DLD1 (cell line): Measurements from ENCODE around the gene TUBB1.

Experiments used
- in situ Hi-C: cut with HindIII; loops from 2 replicates; pipeline ENCODE4 v1.10.0; 2017; ENCODE audit warnings: low sequenced_read_pairs

TUBB1 gene

DNA sequence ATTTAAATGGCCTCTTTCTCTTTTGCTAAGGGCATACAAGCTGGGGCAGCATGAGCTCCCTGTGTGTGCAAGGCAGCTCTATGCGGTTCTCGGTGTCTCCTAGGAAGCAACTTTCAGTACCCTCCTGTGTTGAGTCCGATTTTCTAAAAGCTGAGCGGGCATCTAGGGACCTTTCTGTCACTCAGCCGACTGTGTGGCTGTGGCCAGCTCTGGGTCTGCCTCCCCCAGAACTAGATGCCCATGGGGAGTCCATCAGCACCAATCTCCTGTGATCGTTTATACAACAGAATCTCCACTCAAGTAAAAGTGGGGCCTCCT lies 30.7 kb upstream of the TUBB1 start:
- in situ Hi-C loops: no loop called here

DNA sequence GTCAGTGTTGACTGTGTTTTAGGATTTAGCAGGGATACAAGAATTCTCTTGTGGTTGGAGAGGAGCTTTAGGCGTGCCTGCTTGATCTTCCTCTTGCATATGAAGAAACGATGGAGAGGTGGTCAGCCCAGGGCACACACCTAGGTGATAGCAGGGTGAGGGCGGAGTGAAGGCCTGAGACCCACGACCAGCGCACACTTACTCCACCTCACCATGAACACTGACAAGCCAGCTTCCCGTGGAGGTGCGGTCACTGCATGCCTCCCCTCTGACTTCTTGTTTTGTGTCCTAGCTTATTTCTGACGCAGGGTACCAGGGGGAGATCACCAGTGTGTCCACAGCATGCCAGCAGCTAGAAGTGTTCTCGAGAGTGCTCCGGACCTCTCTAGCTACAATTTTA lies 30.0 kb upstream of the TUBB1 start:
- in situ Hi-C loops: no loop called here

DNA sequence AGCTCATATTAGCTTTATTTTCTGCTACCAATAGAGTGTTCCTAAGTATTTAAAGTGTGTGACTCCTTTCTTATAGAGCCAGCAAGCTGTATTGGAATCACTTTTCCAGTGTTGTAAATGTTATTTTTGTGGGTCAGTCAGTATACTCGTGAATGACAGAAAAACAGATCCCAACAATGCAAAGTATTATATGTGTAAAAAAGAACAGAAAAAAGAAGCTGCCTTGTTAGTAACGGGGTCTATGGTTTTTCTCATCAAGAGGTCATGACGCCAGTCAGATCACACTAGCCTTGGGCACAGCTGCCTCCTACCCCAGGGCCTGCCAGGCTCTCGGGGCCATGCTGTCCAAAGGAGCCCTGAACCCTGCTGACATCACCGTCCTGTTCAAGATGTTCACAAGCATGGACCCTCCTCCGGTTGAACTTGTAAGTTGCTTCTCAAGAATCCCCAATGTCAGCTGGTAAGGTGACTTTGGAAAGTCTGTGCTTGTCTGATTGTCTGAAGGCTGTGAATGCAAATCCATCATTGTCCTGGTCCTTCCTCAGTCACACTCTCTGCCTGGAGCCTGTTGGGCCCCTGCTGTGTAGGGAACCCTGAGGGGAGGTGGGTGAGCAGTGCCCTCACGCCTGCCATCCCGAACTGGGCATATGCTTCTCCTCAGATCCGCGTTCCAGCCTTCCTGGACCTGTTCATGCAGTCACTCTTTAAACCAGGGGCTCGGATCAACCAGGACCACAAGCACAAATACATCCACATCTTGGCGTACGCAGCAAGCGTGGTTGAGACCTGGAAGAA lies 28.4 kb upstream of the TUBB1 start:
- in situ Hi-C loops: no loop called here

DNA sequence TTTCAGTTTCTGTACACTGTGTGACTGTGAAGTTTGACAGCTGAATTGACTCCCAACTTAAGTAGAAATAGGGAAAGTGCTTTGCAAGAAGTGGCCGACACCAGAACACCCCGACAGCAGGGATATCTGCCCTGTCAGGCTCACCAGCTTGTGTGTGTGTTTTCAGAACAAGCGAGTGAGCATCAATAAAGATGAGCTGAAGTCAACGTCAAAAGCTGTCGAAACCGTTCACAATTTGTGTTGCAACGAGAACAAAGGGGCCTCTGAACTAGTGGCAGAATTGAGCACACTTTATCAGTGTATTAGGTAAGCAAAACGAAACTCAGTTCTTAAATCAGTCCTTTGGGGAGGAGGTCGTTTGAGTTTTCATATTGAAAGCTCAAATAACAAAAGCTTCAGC lies 27.5 kb upstream of the TUBB1 start:
- in situ Hi-C loops: no loop called here

DNA sequence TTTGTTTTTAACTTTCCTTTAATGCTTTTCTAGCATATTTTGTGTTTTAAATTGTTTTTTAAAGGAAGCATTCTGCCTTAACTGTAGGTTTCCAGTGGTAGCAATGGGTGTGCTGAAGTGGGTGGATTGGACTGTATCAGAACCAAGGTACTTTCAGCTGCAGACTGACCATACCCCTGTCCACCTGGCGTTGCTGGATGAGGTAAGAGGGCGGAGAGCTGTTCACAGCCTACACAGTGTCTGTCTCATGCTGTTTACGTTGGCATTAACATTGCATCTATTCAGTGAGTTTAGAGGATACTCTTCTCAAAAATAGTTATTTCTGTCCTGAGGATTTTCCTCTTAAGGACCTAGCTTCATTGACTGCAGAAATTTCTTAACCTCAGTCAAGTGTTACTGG lies 26.3 kb upstream of the TUBB1 start:
- in situ Hi-C loops: no loop called here

DNA sequence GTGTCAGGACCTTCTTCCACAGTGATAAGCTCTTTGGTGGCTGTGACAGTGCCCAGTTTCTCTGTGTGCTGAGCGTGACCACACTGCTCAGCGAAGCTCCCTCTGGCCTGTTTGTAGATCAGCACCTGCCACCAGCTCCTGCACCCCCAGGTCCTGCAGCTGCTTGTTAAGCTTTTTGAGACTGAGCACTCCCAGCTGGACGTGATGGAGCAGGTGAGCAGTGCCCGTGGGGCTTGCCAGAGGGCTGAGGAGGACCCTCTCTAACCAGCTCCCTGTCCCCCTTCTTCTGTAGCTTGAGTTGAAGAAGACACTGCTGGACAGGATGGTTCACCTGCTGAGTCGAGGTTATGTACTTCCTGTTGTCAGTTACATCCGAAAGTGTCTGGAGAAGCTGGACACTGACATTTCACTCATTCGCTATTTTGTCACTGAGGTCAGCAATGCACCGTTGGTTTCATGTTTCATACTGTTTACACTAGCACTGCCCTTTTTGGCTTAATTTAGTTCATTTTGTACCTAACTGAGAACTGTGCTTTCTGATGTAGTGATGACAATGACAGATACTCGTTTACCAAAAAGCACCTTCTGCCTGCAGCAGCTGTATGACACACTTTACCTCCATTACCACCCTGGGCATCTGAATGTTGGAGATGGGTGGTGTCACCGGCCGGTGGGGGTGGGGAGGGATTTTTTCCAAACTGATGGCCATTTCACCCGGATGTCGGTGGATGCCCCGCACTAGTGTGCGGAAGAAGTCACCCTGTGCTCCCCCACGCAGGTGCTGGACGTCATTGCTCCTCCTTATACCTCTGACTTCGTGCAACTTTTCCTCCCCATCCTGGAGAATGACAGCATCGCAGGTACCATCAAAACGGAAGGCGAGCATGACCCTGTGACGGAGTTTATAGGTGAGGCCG lies 25.6 kb upstream of the TUBB1 start:
- in situ Hi-C loops: no loop called here

DNA sequence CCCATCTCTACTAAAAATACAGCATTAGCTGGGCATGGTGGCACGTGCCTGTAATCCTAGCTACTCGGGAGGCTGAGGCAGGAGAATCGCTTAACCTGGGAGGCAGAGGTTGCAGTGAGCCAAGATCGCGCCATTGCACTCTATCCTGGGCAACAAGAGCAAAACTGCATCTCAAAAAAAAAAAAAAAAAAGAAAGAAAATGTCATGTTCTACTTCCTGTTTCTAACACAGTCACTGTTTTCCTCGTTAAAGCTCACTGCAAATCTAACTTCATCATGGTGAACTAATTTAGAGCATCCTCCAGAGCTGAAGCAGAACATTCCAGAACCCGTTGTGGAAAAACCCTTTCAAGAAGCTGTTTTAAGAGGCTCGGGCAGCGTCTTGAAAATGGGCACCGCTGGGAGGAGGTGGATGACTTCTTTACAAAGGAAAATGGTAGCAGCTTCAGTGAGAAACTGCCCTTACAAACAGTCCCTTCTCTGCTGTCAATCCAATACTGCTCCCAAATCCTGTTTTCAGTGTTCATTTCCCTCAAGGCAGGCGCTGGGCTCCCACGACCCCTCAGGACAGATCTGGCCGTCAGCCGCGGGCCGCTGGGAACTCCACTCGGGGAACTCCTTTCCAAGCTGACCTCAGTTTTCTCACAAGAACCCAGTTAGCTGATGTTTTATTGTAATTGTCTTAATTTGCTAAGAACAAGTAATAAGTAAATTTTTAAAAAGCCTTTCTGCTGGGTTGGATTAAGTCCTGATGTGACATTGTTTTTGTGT lies 24.7 kb upstream of the TUBB1 start:
- in situ Hi-C loops: no loop called here

DNA sequence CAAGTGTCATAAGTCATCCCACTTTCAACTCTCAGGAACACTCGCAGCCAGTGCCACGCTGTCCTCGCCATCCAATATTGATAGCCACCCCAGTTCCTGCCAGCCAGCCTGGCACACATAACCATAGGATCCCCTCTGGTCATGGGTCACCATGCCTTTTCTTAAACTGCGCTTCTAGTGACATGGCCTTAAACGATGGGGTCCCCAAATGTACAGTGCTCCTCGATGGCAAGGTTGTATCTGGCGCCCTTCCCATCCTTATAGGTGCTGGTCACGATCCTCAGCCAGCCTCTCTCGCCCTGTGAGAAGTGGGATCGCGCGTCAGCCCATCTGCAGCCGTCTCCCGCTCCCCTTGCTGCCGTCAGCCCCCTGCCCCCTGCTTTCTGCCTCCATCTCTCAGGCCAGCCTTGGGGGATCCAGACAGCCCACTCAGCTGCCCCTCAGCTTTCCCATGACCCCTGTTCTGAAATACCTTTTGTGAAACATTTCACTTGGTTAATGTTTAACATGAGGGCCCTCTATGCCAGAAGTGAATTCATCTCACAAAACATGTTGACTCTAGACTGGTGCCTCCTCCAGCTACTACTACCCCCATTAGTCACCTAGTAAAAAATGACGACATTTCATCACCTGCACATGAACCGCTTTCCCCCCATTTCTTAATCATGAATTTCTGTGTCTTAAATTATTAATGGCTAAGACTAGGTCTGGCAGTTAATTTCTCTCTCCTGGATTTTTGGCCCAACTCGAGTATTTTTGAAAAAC lies 23.6 kb upstream of the TUBB1 start:
- in situ Hi-C loops: no loop called here

DNA sequence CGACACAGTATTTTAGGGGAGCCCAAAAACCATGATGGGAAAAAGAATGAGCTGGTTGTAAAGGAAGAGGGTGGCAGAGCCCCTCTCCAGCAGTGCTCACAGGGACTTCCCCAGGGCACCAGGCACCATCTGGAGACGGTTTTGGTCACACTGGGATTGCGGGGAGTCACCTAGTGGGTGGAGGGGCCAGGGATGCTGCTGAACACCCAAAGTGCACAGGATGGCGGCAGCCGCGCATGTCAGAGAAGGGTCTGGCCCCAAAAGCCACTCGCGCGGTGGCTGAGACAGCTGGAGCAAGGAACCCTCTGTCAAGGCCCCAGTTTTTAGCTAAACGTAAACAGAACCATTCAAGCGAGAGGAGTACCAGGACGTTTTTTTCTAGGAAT lies 23.0 kb upstream of the TUBB1 start:
- in situ Hi-C loops: no loop called here

DNA sequence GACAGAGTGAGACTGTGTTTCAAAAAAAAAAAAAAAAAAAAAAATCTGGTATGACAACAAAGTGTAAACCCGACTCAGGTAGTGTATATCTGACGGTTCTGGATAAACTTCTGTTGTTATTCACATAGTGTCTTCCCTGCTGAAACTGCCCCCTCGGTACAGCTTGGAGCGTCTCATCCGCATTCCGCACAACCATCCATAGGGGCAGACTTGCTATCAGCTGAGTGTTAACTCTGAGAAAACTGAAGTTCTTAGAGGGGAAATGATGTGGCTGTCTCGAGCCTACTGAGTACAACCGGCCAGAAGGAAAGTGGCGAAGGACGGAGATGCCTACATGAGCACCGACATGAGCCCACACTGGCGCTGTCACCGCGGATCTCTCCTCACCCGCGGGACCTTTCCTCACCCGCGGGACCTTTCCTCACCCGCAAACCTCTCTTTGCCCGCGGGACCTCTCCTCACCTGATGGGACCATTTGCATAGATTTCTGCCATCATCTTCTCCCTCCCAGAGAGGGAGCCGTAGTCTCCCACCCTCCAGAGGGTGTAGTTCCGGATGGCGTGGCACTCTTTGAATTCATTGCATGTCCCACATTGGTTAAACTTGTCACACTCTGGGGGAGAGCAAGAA lies 22.0 kb upstream of the TUBB1 start:
- in situ Hi-C loops: no loop called here

DNA sequence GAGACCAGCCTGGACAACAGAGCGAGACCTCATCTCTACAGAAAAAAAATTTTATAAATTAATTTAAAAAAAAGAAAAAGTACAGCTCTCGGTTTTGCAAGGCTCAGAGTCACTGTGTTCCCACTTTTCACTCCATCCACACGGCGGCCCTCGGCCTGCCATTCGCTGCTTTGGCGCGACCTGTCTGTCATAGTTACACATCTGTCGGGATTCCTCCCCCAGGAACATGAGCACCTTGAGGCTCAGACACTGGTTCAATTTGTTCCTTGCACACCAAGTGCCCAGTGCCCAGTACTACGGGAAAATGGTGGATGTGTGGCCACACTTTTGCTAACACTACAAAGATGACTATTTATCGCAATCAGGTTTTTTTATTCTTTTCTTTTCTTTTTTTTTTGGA lies 20.6 kb upstream of the TUBB1 start:
- in situ Hi-C loops: no loop called here

DNA sequence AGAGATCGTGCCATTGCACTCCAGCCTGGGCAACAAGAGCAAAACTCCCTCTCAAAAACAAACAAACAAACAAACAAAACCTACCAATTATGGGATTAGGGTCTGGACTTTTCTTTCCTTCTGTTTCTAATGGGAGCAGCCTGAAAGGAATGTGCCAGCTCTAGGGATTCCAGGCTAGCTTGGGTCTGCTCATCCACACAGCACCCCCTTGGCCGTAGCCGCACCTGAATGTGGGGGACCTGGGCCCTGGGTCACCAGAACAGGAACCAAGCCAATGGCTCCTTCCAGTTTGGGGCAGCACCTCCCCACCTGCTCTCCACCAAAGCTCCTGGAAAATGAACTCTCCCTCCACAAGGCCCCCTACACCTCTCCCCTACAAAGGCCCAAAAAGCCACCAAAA lies 18.9 kb upstream of the TUBB1 start:
- in situ Hi-C loops: no loop called here

DNA sequence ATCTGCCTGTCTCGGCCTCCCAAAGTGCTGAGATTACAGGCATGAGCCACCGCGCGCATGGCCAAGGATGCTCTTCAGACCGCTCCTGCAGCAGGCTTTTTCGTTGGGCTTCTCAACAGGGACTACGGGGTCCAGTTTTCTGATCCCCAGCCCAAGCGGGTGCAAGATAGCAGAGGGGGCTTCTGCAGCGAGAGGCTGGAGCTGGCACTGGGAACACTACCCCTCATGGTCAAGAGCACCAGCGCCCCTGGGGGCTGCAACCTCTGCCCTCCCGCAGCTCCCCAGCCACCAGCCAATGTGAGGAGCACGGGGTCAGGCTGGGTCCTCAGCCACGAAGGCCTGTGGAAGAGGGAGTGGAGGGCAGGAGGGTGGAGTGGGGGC lies 18.2 kb upstream of the TUBB1 start:
- in situ Hi-C loops: no loop called here

DNA sequence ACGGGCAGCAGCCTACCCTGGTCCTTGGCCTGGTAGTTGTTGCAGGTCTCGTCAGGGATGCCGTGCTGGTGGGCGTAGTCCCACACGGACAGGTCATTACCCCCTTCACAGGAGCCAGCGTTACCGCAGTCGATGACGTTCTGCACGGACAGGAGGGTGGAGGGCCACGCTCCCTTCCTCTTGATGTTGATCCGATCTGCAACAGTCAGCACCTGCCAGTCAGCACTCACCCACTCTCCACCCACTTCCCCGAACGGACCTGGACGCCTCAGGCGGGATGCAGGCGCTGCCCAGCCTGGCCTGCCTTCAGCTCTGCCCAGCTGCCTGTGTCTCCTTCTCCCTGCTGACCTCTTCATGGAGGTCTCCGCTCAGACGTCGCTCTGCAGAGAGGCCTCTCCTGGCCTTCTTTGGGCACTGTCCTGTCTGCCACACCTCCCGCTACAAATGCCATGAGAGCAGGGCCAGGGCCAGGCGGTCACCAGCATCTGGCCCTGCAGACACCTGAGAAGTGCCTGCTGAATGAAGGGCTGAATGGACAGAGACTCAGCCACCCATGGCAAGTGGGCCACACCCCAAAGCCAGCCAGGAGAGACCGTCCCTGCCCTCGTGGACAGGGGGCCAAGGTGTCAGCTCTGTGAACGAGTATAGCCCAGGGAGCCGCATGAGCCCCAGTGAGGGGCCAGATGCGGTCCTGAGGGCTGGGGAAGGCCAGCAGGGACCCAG lies 17.6 kb upstream of the TUBB1 start:
- in situ Hi-C loops: no loop called here

DNA sequence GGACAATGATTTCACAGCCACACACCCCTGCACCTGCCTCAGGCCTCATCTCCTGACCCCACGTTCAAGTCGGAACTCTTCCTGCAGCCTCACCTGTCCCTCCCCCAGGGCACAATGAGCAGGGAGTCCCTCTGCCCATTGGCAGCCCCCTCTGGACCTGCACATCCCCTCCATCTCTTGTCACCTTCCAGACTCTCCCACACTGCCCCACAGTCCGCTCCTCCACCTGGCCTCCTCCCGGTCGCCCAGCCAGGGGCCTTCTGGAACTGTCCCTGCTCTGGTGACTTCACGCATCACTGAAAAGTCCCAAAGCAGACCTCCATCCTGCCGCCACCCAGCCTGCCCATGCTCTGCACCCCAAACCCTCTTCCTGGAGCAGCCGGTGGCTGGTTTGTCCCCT lies 16.8 kb upstream of the TUBB1 start:
- in situ Hi-C loops: no loop called here

DNA sequence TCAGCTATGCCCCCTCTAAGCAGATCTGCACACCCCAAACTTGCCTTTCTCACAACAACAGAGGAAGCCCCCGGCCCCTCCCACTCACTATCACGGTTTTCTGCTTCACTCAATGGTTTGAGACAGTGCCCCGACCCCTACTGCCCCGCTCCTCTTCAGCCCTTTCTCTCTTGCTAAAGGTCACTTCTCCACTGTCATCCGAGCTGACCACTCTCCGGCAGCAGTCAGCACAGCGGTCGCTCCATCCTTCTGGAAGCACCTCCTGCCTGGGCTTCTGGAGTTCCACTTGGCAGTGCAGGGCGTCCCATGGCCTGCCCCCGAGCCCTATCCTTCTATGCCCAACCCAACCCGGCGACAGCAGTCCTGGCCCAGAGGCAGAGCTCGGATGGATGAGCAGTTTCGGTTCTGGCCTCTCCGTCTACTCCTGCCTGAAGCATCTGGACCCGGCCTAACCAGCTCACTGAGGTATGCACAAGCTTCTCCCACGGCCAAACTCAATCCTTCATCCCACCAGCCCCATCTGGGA lies 16.3 kb upstream of the TUBB1 start:
- in situ Hi-C loops: no loop called here

DNA sequence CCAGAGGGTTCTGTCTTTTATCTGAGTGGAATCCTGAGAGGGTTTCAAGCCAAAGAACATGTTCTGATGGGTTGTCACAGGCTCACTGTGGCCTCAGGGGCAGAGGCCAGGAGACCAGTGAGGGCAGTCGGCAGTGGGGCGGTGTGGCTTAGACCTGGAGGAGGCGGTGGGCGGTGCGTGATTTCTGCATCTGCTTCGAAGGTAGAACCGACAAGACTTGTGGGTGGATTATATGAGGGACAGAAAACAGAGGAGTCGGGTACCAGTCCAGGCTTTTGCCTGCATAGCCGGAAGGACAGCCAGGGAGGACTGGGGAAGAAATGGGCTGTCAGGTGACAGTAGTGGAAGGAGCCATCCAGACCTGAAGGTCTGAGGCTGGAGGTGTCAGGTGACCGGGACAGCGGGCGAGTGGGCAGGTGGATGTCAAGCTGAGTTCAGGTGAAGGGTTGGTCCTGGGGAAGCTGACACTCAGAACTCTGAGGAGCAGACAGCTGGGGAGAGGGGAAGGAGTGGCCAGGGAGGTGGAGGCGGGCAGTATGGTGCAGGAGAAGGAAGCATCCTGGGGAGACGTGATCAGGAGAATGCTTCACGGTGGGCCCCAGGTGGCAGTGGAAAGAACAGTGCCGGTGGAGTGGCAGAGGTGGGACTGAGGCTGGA lies 15.3 kb upstream of the TUBB1 start:
- in situ Hi-C loops: no loop called here

DNA sequence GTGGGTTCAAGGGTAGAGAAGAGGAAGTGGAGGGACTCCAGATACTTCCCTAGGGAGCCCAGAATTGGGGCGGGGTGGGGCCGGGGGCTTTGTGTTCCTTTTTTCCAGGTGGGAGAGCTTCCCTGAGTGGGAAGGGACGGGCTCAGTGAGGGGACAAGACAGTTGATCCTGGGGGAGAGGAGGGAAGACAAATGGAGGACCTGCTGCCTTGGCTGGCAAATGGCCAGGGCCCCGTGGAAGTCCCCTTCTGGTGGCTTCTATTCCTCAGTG lies 14.8 kb upstream of the TUBB1 start:
- in situ Hi-C loops: no loop called here
